Ovary (tissue), 3 donors: Measurements from ENCODE around the gene CBR3.

Source experiments
- POLR2A ChIP-seq: fragments of 450-650 bp; IDR thresholded peaks from one replicate; pipeline ENCODE4 v1.6.1; 2017; ENCODE audit warnings: antibody characterized with exemption, mild to moderate bottlenecking, moderate library complexity
- TF ChIP-seq, protein P1 (sequence below), 3 donors: fragments of 450-650 bp in 2 of 3; fragments of 200-600 bp in 1 of 3; IDR thresholded peaks; one replicate each; pipeline versions ENCODE4 v1.5.1 to v1.8.0; 2016 to 2022; ENCODE audit warnings: antibody characterized with exemption in 3 of 3, mild to moderate bottlenecking in 1 of 3
- donor health status: DM: no; HTN: no; CAD: no.

DNA sequence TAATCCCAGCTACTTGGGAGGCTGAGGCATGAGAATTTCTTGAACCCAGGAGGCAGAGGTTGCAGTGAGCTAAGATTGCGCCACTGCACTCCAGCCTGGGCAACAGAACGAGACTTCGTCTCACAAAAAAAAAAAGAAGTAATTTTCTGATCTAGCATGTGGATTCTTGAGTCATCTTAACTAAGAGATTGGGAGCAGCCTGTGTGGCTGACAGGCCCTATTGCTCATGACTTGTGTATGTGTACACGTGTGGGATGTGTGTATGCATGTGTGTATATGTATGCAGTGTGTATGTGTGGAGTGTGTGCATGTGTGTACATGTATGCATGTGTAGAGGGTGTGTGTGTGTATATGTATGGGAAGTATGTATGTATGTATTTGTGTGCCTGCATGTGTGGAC is 51.2 kb downstream of the CBR3 start:
- TF ChIP-seq, protein P1, sequence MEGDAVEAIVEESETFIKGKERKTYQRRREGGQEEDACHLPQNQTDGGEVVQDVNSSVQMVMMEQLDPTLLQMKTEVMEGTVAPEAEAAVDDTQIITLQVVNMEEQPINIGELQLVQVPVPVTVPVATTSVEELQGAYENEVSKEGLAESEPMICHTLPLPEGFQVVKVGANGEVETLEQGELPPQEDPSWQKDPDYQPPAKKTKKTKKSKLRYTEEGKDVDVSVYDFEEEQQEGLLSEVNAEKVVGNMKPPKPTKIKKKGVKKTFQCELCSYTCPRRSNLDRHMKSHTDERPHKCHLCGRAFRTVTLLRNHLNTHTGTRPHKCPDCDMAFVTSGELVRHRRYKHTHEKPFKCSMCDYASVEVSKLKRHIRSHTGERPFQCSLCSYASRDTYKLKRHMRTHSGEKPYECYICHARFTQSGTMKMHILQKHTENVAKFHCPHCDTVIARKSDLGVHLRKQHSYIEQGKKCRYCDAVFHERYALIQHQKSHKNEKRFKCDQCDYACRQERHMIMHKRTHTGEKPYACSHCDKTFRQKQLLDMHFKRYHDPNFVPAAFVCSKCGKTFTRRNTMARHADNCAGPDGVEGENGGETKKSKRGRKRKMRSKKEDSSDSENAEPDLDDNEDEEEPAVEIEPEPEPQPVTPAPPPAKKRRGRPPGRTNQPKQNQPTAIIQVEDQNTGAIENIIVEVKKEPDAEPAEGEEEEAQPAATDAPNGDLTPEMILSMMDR (IDR thresholded peaks at IDR 0.05) = no peak
- no peak for TF ChIP-seq POLR2A
